Raji (cell line): ENCODE measurements around the gene MRPS18A.

ENCODE experiments used
- POLR2A ChIP-seq: IDR thresholded peaks from 2 replicates; pipeline ENCODE4 v1.6.1; 2011; ENCODE audit warnings: low read depth, low read length, control low read depth; ENCODE audit not compliant: insufficient read depth

The MRPS18A gene

DNA sequence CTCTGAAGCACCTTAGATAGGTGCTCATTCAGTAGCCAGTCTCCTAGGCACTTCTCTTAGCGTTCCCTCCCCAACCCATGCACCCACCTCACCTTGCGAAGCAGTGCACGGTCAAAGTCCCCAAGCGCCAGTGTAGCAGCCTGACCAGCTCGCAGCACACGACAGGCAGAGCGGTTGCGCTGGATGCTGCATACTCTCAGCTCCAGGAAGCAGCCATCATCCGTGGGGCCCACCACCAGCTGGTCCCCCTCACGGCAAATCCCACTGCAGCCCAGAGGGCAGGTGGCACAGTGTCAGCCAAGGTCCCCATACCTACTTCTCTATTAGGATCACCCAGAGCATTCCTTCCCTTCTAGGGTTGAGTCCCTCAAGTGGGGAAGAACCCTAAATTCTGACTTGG is 65.0 kb downstream of the MRPS18A start:
- no peak for TF ChIP-seq POLR2A

DNA sequence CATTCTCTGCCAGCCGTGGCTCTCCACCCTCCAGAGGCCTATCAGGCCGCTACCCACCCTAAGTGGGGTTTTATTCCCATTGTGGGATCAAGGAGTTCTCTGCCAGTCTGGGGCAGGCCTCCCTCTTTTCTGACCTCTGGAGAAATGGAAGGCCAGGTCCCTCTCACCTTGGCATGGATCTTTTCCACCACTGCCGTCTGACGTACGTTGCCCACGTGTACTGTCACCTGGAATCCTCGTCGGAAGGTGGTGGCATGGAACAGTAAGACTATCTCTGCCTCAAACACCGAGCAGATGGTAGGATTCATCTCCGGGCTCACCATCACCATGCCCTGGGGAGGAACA is 65.8 kb downstream of the MRPS18A start:
- TF ChIP-seq POLR2A: no peak
